CD4-positive, alpha-beta T cell (primary cell): ENCODE results near the gene RAPGEF1. TPM values are rescaled to one million over a fixed set of nuclear protein-coding genes. Genes with fewer than 3 reads are reported as not detected.
"Not testable (repeated sequence)": the region's sequence is repeated elsewhere in the genome, so short reads cannot be mapped to it uniquely, and the experiment has no call there.

ENCODE experiments used
- ATAC-seq: fragments of 200-7000 bp; cut with Tn5 transposase; one replicate; pipeline ENCODE4 v1.10.0; 2022; ENCODE audit warnings: mild to moderate bottlenecking; ENCODE audit not compliant: poor library complexity
- CTCF ChIA-PET: fragments of 350-600 bp; sonication (Branson Sonifier 250); formaldehyde crosslinking; loops from one replicate; lab custom pipeline; 2021; ENCODE audit warnings: antibody characterized with exemption, inconsistent platforms; lab: Charles Lee
- POLR2A ChIA-PET: fragments of 350-600 bp; sonication (Branson Sonifier 250); formaldehyde crosslinking; loops from one replicate; lab custom pipeline; 2021; ENCODE audit warnings: antibody characterized with exemption, inconsistent platforms; lab: Charles Lee
- DNase-seq, 14 experiments: peaks; one replicate each; pipeline ENCODE4 v3.0.0-alpha.2; 2013 to 2020; ENCODE audit warnings: mixed read lengths in 2 of 14
- H3K27ac ChIP-seq, 2 donors: one replicate each; pipeline versions ENCODE4 v1.5.1 to v1.7.0; 2013; ENCODE audit warnings: low read length in 2 of 2, low read depth in 1 of 2, mild to moderate bottlenecking in 1 of 2
- H3K27me3 ChIP-seq, 2 experiments: 1 replicate in 1 of 2; 2 replicates in 1 of 2; pipeline versions ENCODE4 v1.6.1 to v1.7.0; 2013; ENCODE audit warnings: low read length in 2 of 2, control low read depth in 1 of 2, mild to moderate bottlenecking in 1 of 2, moderate library complexity in 1 of 2; ENCODE audit not compliant: insufficient read depth in 2 of 2, control insufficient read depth in 1 of 2
- H3K36me3 ChIP-seq: one replicate; pipeline ENCODE4 v1.6.1; 2013; ENCODE audit warnings: low read length, control low read depth; ENCODE audit not compliant: insufficient read depth
- H3K4me1 ChIP-seq: one replicate; pipeline ENCODE4 v1.6.1; 2013; ENCODE audit warnings: low read length, control low read depth; ENCODE audit not compliant: insufficient read depth
- H3K4me3 ChIP-seq: one replicate; pipeline ENCODE4 v1.5.1; 2013; ENCODE audit warnings: mild to moderate bottlenecking, low read length, moderate library complexity
- H3K9me3 ChIP-seq, 2 experiments: 1 replicate in 1 of 2; 2 replicates in 1 of 2; pipeline versions ENCODE4 v1.6.1 to v1.7.0; 2013; ENCODE audit warnings: low read length in 2 of 2, mild to moderate bottlenecking in 2 of 2, control low read depth in 1 of 2, moderate library complexity in 1 of 2; ENCODE audit not compliant: control insufficient read depth in 1 of 2, insufficient read depth in 1 of 2
- H3K27ac Mint-ChIP-seq: one replicate; pipeline ENCODE4 v1.8.0; 2020; ENCODE audit warnings: mixed read lengths
- H3K27me3 Mint-ChIP-seq: one replicate; pipeline ENCODE4 v1.8.0; 2021; ENCODE audit warnings: mixed read lengths
- H3K36me3 Mint-ChIP-seq: one replicate; pipeline ENCODE4 v1.8.0; 2021; ENCODE audit warnings: low read depth, mixed read lengths
- H3K4me1 Mint-ChIP-seq: one replicate; pipeline ENCODE4 v1.8.0; 2021; ENCODE audit warnings: low read depth, mixed read lengths
- H3K4me3 Mint-ChIP-seq: one replicate; pipeline ENCODE4 v1.8.0; 2020; ENCODE audit warnings: mild to moderate bottlenecking, mixed read lengths
- H3K9me3 Mint-ChIP-seq: one replicate; pipeline ENCODE4 v1.8.0; 2020; ENCODE audit warnings: mixed read lengths
- intact Hi-C, 2 experiments: fragments of 100-400 bp; cut with DNase I in 1 of 2; cut with micrococcal nuclease in 1 of 2; formaldehyde crosslinking; loops; one replicate each; pipeline versions ENCODE4 v1.15.1 to v1.9.0; 2023 to 2025; cut with DNase I, micrococcal nuclease
- total RNA-seq, 174 experiments: library from RNA in 2 of 174; stranded (reverse) in 2 of 174; gene quantifications; one replicate each; pipeline ENCODE4 v1.2.3 and lab custom pipeline; 2021 to 2026
- TF ChIP-seq, protein P1 (sequence below): fragments of 200-600 bp; IDR thresholded peaks from one replicate; pipeline ENCODE4 v1.8.0; 2022; ENCODE audit warnings: antibody characterized with exemption, mild to moderate bottlenecking

Gene RAPGEF1
- total RNA-seq, 2 experiments from 2014 or later, result 130 to 134 TPM

GRCh38 chr9:131690462-131690861, 49.4 kb downstream of the RAPGEF1 start:
- H3K27me3 Mint-ChIP-seq, result no peaks in the 10 kb centered on the region
- H3K4me1 Mint-ChIP-seq, result peaks cover 87% of the 10 kb centered on the region
- peak overlapping the region; percentile 70 for H3K27ac Mint-ChIP-seq
- DNase-seq (no peak), ATAC-seq (no peak)
- POLR2A ChIA-PET, result interaction anchor here (2.8 kb wide), 1 partner anchor 12 kb away, joined by 19 read pairs; no protein-coding TSS in a partner anchor
- intact Hi-C loops, result no loop called here
- H3K9me3 Mint-ChIP-seq, result no peaks in the 10 kb centered on the region
- Histone ChIP-seq H3K9me3 (no peaks in the 10 kb centered on the region), H3K27me3 (no peaks in the 10 kb centered on the region), H3K36me3 (no peaks in the 10 kb centered on the region), H3K4me1 (peaks cover 45% of the 10 kb centered on the region), H3K27ac (no peak overlapping the region), H3K4me3 (no peak overlapping the region)
- H3K4me3 Mint-ChIP-seq, result no peak overlapping the region
- CTCF ChIA-PET, result interaction anchor here (2.1 kb wide), 1 partner anchor 19 kb away, joined by 5 read pairs; no protein-coding TSS in a partner anchor
- TF ChIP-seq, protein P1, sequence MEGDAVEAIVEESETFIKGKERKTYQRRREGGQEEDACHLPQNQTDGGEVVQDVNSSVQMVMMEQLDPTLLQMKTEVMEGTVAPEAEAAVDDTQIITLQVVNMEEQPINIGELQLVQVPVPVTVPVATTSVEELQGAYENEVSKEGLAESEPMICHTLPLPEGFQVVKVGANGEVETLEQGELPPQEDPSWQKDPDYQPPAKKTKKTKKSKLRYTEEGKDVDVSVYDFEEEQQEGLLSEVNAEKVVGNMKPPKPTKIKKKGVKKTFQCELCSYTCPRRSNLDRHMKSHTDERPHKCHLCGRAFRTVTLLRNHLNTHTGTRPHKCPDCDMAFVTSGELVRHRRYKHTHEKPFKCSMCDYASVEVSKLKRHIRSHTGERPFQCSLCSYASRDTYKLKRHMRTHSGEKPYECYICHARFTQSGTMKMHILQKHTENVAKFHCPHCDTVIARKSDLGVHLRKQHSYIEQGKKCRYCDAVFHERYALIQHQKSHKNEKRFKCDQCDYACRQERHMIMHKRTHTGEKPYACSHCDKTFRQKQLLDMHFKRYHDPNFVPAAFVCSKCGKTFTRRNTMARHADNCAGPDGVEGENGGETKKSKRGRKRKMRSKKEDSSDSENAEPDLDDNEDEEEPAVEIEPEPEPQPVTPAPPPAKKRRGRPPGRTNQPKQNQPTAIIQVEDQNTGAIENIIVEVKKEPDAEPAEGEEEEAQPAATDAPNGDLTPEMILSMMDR, result no peak
- no peaks in the 10 kb centered on the region for H3K36me3 Mint-ChIP-seq

- no peak overlapping the region for H3K27ac Mint-ChIP-seq
- Histone ChIP-seq H3K27ac (no peak overlapping the region), H3K4me3 (no peak overlapping the region), H3K36me3 (no peaks in the 10 kb centered on the region), H3K27me3 (no peaks in the 10 kb centered on the region), H3K9me3 (no peaks in the 10 kb centered on the region), H3K4me1 (peaks cover 29% of the 10 kb centered on the region)
- TF ChIP-seq, protein P1, result no peak
- DNase-seq, result no peak
- no peaks in the 10 kb centered on the region for H3K9me3 Mint-ChIP-seq
- ChIA-PET POLR2A (interaction anchor here (0.9 kb wide), 1 partner anchor 13 kb away, joined by 3 read pairs; no protein-coding TSS in a partner anchor), CTCF (interaction anchor here (0.7 to 2.1 kb wide), 2 partner anchors 22 to 53 kb away, joined by 4 to 5 read pairs; no protein-coding TSS in a partner anchor)
- no peaks in the 10 kb centered on the region for H3K27me3 Mint-ChIP-seq
- intact Hi-C loops, result no loop called here
- H3K4me3 Mint-ChIP-seq, result no peak overlapping the region
- H3K4me1 Mint-ChIP-seq, result peaks cover 87% of the 10 kb centered on the region
- ATAC-seq, result no peak
- H3K36me3 Mint-ChIP-seq, result no peaks in the 10 kb centered on the region
Measured at GRCh38 chr9:131688377-131688776, 51.5 kb downstream of the RAPGEF1 start.

GRCh38 chr9:131685753-131686706, 53.8 kb downstream of the RAPGEF1 start:
- TF ChIP-seq, protein P1, result no peak
- POLR2A ChIA-PET, result interaction anchor here (0.6 kb wide), 1 partner anchor 126 kb away, joined by 4 read pairs; no protein-coding TSS in a partner anchor
- intact Hi-C loops, result no loop called here
- CTCF ChIA-PET, result no interaction called here
- Mint-ChIP-seq H3K4me1 (peaks cover 84% of the 10 kb centered on the region), H3K4me3 (no peak overlapping the region), H3K9me3 (no peaks in the 10 kb centered on the region), H3K27ac (peak overlapping the region; percentile 10), H3K27me3 (no peaks in the 10 kb centered on the region), H3K36me3 (no peaks in the 10 kb centered on the region)
- peaks cover 24% of the 10 kb centered on the region for H3K4me1 ChIP-seq
- no peak overlapping the region for H3K4me3 ChIP-seq
- no peaks in the 10 kb centered on the region for H3K27me3 ChIP-seq
- H3K36me3 ChIP-seq, result no peaks in the 10 kb centered on the region
- no peak overlapping the region for H3K27ac ChIP-seq
- ATAC-seq (no peak), DNase-seq (no peak)
- H3K9me3 ChIP-seq, result no peaks in the 10 kb centered on the region

DNA sequence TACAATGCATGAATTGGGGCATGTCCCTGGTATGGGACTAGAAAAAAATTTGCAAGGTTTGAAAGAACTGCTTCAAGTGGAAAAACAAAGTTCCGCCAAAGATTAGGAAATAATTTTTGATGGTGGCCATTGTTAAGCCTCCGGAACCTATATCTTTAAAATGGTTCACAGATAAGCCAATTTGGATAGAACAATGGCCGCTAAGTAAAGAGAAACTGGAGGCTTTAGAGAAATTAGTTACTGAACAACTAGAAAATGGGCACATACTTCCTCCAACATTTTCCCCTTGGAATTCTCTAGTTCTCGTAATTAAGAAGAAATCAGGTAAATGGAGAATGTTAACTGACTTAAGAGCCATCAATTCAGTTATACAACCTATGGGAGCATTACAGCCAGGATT, 56.8 kb downstream of the RAPGEF1 start:
- H3K9me3 ChIP-seq, ATAC-seq, H3K4me3 Mint-ChIP-seq, H3K27me3 Mint-ChIP-seq, H3K9me3 Mint-ChIP-seq, DNase-seq, H3K27me3 ChIP-seq, H3K27ac Mint-ChIP-seq, H3K27ac ChIP-seq, H3K36me3 ChIP-seq, POLR2A ChIA-PET, intact Hi-C loops, H3K4me3 ChIP-seq, CTCF ChIA-PET, H3K36me3 Mint-ChIP-seq: not testable (repeated sequence)
- H3K4me1 Mint-ChIP-seq, result peaks cover 91% of the 10 kb centered on the region
- peaks cover 38% of the 10 kb centered on the region for H3K4me1 ChIP-seq
